ACC112 (cell line): Measurements from ENCODE around the gene CHGA.

Source experiments
- H2AFZ ChIP-seq: fragments of 200-600 bp; sonication (generic); one replicate; pipeline ENCODE4 v1.6.0; 2017; ENCODE audit warnings: antibody characterized with exemption, low read length; ENCODE audit not compliant: unreplicated experiment
- H3K27ac ChIP-seq: fragments of 200-600 bp; sonication (generic); 2 replicates; pipeline ENCODE4 v1.5.1; 2014; ENCODE audit warnings: low read depth, mild to moderate bottlenecking, antibody characterized with exemption, low read length, moderate library complexity
- H3K27me3 ChIP-seq: fragments of 200-600 bp; sonication (generic); 2 replicates; pipeline ENCODE4 v1.6.1; 2014; ENCODE audit warnings: mild to moderate bottlenecking, antibody characterized with exemption, low read length, moderate library complexity, mixed read lengths; ENCODE audit not compliant: insufficient read depth
- H3K36me3 ChIP-seq: fragments of 200-600 bp; sonication (generic); 2 replicates; pipeline ENCODE4 v1.6.1; 2016; ENCODE audit warnings: mild to moderate bottlenecking, antibody characterized with exemption, low read length, moderate library complexity, mixed read lengths; ENCODE audit not compliant: insufficient read depth
- H3K4me1 ChIP-seq: fragments of 200-600 bp; sonication (generic); one replicate; pipeline ENCODE4 v1.6.1; 2016; ENCODE audit warnings: low read length, mixed read lengths; ENCODE audit not compliant: insufficient read depth, unreplicated experiment, control insufficient read depth
- H3K4me3 ChIP-seq: fragments of 200-600 bp; sonication (generic); 2 replicates; pipeline ENCODE4 v1.5.1; 2014; ENCODE audit warnings: mild to moderate bottlenecking, low read depth, low read length
- H3K79me2 ChIP-seq: fragments of 200-600 bp; sonication (generic); one replicate; pipeline ENCODE4 v1.6.0; 2016; ENCODE audit warnings: low read length; ENCODE audit not compliant: control insufficient read depth, unreplicated experiment, insufficient read depth

Gene CHGA

DNA sequence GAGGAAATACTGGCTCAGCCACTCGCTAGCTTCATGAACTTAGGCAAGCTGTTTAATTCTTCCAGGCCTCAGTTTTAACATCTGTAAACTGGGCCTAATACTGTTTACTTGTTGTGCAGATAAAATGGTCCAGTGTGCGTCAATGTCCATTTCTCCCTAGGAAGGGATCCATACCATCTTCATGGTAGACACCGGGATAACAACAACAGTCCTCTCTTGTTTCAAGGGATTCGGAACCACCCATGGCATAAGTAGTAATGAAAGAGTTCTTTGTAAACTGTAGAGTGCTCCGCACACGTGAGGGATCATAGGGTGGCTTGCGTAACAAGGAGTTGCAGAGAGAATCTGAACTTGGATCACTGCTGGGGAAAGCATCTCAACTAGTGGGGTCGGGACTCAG lies 17.3 kb upstream of the CHGA start:
- no peak overlapping the region for H2AFZ ChIP-seq
- H3K27ac ChIP-seq: no peak overlapping the region
- peaks cover 70% of the 10 kb centered on the region for H3K27me3 ChIP-seq
- H3K79me2 ChIP-seq: no peaks in the 10 kb centered on the region
- H3K4me3 ChIP-seq: no peak overlapping the region
- no peaks in the 10 kb centered on the region for H3K4me1 ChIP-seq
- no peaks in the 10 kb centered on the region for H3K36me3 ChIP-seq

DNA sequence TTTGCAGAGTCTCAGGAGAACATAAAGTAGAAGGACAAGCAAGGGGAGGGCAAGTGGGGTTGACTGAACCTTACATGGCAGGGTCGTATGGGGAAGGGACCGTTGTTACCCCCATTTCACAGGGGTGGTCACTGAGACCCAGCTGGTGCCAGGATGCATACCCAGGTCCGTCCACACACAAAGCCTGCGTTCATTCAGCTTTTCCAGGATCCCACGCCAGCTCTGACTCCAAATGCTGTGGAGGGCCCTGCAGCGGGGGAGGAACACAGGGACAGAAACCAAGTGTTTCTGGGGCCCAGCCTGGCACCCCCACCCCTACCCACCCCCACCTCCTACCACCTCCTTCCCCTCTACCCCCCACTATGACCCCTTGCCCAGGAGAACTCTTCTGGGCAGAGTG lies 16.5 kb upstream of the CHGA start:
- H3K36me3 ChIP-seq: no peaks in the 10 kb centered on the region
- H3K4me1 ChIP-seq: no peaks in the 10 kb centered on the region
- no peak overlapping the region for H3K27ac ChIP-seq
- H2AFZ ChIP-seq: no peak overlapping the region
- H3K4me3 ChIP-seq: no peak overlapping the region
- H3K79me2 ChIP-seq: no peaks in the 10 kb centered on the region
- peaks cover 63% of the 10 kb centered on the region for H3K27me3 ChIP-seq

DNA sequence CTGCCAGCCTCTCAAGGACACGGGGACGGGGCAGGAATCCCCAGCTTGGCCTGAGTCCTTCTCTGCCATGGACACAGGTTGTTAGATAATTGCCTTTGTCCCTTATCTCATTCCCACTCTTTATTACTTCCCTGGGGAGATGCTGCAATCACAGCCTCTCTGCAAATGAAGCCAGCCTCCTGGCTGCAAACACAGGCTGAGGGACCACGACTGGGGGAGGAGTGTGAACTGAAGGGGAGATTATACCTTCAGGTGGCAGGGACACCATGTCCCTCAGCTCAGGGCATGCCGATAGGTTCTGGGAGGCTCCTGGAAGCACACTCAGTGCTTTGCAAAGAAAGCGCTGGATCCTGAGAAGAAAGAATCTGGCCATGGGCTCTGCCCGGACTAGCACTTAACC lies 16.1 kb upstream of the CHGA start:
- H3K79me2 ChIP-seq: no peaks in the 10 kb centered on the region
- peaks cover 63% of the 10 kb centered on the region for H3K27me3 ChIP-seq
- no peak overlapping the region for H3K27ac ChIP-seq
- no peak overlapping the region for H2AFZ ChIP-seq
- H3K4me1 ChIP-seq: no peaks in the 10 kb centered on the region
- no peak overlapping the region for H3K4me3 ChIP-seq
- H3K36me3 ChIP-seq: no peaks in the 10 kb centered on the region

DNA sequence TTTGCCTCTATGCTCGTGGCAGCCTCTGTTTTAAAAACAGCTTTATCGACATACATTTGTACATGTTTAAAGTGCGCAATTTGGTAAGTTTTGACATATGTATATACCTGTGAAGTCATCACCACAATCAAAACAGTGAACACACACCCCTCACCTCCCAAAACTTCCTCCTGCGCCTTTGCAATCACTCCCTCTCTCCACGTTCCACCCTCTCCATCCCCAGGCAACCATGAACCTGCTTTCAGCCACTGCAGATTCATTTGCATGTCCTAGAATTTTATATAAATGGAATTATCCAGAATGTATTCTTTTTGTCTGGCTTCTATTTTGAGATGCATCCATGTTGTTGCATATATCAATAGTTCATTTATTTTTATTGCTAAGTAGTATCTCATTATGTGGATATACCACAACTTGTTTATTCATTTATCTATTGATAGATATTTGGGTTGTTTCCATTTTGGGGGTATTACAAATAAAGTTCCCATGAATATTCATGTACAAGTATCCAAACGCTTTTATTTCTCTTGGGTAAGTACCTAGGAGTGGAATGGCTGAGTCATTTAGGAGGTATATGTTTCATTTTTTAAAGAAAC lies 15.5 kb upstream of the CHGA start:
- Histone ChIP-seq H3K4me1 (no peaks in the 10 kb centered on the region), H3K79me2 (no peaks in the 10 kb centered on the region), H2AFZ (no peak overlapping the region), H3K27ac (no peak overlapping the region), H3K4me3 (no peak overlapping the region), H3K36me3 (no peaks in the 10 kb centered on the region), H3K27me3 (peaks cover 58% of the 10 kb centered on the region)

DNA sequence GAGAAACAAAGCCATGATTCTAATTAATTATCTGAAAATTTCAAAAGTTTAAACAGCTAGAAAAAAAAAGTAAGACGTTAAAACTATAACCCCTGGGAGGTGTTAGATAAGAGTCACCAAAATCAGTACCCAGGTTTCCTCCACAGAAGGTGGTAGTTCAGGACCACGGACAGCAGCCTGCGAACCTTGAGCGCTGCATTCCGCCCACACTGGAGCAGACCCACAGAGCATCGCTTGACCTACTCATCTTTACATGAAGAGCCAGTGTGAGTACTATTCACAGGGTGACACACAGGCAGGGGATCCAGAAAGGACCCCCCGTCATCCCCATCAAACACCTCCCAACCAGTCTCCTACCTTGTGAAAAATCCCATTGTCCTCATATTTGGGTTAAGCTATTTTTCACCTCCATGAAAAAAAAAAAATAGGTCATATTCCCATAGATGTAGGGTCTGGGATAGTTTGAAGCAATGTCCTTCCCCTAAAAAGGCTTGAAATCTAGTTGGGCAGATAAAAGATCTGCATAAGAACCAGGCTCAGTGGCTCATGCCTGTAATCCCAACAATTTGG lies 8.8 kb upstream of the CHGA start:
- no peak overlapping the region for H2AFZ ChIP-seq
- no peak overlapping the region for H3K27ac ChIP-seq
- H3K27me3 ChIP-seq: peaks cover 51% of the 10 kb centered on the region
- H3K79me2 ChIP-seq: no peaks in the 10 kb centered on the region
- no peak overlapping the region for H3K4me3 ChIP-seq
- no peaks in the 10 kb centered on the region for H3K36me3 ChIP-seq
- no peaks in the 10 kb centered on the region for H3K4me1 ChIP-seq

DNA sequence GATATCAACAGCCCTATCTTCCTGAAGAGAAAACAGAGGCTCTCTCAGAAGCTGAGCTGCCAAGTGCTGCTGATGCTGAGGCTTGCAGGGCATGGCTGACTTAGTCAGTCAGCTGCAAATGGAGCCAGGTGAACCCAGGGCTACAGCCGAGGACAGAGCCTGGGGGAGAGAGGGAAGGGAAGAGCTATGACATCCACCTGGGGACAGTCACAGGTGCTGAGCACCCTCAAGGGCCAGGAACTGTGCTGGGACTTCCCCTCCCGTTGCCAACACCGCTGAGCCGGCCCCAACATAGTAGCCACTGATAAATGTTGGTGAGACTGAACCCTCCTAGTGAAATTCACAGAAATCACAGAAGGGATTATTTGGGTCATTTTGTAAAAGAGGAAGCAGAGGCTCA lies 6.7 kb upstream of the CHGA start:
- Histone ChIP-seq H3K4me1 (no peaks in the 10 kb centered on the region), H3K27me3 (peaks cover 60% of the 10 kb centered on the region)

DNA sequence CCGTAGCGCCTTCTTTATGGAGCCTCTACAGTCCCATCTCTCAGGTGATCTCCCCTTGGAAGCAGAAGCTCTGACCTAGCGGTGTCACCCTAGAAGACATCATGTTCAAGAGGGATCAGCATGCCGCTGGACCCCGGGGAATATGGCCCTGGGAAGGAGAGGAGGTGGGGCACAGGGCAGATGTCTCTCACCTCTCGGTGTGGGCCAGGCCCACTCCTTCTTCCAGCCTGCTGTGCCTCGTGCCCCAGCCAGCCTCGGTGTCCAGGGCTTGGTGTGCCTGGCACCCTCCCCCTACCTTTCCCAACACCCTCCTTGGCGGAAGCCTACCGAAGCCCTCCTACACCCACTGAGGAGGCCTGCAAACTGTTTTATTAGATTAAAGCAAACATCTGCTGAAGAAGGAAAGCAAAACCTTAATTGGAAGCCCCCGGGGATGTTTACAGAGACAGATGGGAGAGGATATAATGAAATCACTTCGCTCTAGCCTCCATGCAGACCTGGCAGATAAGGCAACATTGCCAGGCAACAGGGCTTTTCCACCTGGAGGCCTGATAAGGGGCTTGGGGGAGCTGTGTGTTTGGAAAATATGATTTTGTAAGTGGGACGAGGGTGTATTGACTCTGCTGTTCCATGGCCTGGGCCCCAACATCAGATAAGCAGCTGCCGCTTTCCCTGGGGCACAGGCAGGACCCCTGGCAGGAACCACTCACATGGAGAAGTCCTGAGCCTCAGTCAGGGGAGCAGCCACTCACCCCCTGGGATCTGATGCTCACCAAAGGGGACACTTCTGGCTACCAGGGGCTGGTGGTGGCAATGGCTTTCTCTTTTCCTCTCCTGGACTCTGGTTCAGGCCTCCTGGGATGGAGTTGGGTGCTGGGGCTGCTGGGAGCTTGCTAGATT lies 5.7 kb upstream of the CHGA start:
- peaks cover 69% of the 10 kb centered on the region for H3K27me3 ChIP-seq
- H2AFZ ChIP-seq: no peak overlapping the region
- H3K36me3 ChIP-seq: no peaks in the 10 kb centered on the region
- no peaks in the 10 kb centered on the region for H3K79me2 ChIP-seq
- H3K27ac ChIP-seq: no peak overlapping the region
- no peaks in the 10 kb centered on the region for H3K4me1 ChIP-seq
- no peak overlapping the region for H3K4me3 ChIP-seq

More for the DNA sequence above, 6.7 kb upstream of the CHGA start:
- Histone ChIP-seq H3K36me3 (no peaks in the 10 kb centered on the region), H2AFZ (no peak overlapping the region), H3K4me3 (no peak overlapping the region), H3K27ac (no peak overlapping the region), H3K79me2 (no peaks in the 10 kb centered on the region)

DNA sequence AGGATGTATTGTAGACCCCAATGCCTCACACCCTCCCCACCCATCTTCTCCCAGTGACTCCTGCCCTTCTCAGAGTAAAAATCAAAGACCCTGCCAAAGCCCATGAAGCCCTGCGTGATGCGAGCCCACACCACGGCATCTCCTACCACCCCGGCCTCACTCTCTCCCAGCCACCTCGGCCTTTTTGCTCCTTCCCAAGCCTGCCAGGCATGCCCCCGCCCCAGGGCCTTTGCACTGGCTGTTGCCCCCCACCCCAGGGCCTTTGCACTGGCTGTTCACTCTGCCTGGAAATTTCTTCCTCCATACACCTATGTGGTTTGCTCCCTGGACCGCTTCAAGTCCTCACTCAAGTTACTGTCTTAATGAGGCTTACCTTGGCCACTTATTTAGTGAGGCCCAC lies 5.0 kb upstream of the CHGA start:
- Histone ChIP-seq H3K27ac (no peak overlapping the region), H3K27me3 (peaks cover 76% of the 10 kb centered on the region), H3K36me3 (no peaks in the 10 kb centered on the region), H3K4me1 (no peaks in the 10 kb centered on the region), H3K79me2 (no peaks in the 10 kb centered on the region), H3K4me3 (no peak overlapping the region), H2AFZ (no peak overlapping the region)

DNA sequence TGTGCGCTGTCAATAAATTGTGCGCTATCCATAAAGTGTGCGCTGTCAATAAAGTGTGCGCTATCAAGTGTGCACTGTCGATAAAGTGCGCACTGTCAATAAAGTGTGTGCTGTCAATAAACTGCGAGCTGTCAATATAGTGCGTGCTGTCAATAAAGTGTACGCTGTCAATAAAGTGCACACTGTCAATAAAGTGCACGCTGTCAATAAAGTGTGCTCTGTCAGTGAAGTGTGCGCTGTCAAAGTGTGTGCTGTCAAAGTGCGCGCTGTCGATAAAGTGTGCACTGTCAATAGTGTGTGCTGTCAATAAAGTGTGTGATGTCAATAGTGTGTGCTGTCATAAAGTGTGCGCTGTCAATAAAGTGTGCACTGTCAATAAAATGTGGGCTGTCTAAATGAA lies 2.9 kb upstream of the CHGA start:
- no peaks in the 10 kb centered on the region for H3K36me3 ChIP-seq
- no peak overlapping the region for H3K4me3 ChIP-seq
- no peaks in the 10 kb centered on the region for H3K4me1 ChIP-seq
- H3K79me2 ChIP-seq: no peaks in the 10 kb centered on the region
- H3K27ac ChIP-seq: no peak overlapping the region
- H2AFZ ChIP-seq: no peak overlapping the region
- H3K27me3 ChIP-seq: peaks cover 88% of the 10 kb centered on the region

DNA sequence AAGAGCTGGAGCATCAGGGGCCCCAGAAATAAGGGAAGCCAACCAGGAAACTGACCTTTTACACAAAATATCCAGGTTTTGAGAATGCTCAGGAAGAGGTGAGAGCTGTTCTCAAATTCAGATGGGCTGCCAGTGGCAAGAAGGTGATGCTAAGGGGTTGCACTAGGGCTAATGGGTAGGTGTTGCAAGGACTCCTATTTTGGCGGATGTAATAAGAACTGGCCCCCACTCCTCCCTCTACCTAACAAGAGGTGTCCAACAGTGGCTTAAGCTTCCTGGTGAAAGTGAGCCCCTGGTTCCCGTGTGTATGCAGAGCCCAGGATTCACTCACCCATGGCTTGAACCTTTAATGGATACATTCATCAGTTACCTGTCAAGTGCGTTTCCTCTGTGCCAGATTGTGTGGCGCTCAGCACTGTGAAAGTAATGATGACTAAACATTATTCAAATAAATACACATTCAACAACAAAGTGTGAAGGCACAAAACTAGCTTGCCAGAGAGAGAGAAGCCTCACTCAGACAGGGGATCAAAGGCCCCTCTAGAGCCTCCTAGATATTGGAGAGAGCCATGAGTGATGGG lies 705 bp upstream of the CHGA start:
- H3K4me1 ChIP-seq: no peaks in the 10 kb centered on the region
- no peak overlapping the region for H3K4me3 ChIP-seq

More for the DNA sequence above, 705 bp upstream of the CHGA start:
- Histone ChIP-seq H3K79me2 (no peaks in the 10 kb centered on the region), H2AFZ (no peak overlapping the region), H3K27me3 (peaks cover 92% of the 10 kb centered on the region), H3K27ac (no peak overlapping the region), H3K36me3 (no peaks in the 10 kb centered on the region)
